Activated CD8-positive, alpha-beta memory T cell treated with anti-CD3 and anti-CD28 coated beads, Interleukin-2, amount 50 U/mL, for 1 hour (primary cell): ENCODE measurements around the gene NLRP11.
"Not testable (repeated sequence)": the region's sequence is repeated elsewhere in the genome, so short reads cannot be mapped to it uniquely, and the experiment has no call there.

ENCODE experiments used
- DNase-seq: peaks from one replicate; pipeline ENCODE4 v3.0.0-alpha.2; 2020; ENCODE audit errors: extremely low read depth

The NLRP11 gene

DNA sequence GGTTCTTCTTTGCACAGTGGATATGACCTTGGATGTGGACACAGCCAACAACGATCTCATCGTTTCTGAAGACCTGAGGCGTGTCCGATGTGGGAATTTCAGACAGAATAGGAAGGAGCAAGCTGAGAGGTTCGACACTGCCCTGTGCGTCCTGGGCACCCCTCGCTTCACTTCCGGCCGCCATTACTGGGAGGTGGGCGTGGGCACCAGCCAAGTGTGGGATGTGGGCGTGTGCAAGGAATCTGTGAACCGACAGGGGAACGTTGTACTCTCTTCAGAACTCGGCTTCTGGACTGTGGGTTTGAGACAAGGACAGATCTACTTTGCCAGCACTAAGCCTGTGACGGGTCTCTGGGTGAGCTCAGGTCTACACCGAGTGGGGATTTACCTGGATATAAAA lies 53.5 kb downstream of the NLRP11 start:
- DNase-seq, result no peak

GRCh38 chr19:55777528-55777927 lies 54.3 kb downstream of the NLRP11 start:
- no peak for DNase-seq

DNA sequence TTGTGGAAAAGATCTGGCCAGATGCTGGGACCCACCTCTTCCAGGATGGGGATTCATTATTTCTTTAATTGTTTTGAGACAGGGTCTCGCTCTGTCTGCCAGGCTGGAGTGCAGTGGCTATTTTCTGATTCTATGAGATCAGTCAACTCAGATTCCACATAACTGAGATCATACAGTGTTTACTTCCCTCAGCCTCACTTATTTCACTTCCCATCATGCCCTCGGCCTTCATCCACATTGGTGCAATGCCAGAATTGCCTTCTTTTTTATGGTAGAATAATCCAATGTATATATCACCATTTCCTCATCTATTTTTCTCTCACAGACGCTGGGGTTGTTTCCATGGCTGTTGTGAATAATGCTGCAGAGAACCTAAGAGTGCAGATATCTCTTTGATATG lies 62.2 kb downstream of the NLRP11 start:
- DNase-seq, result not testable (repeated sequence)

GRCh38 chr19:55768818-55769217 lies 63.0 kb downstream of the NLRP11 start, which contains the start of gene RFPL4AL1:
RFPL4AL1 (plus strand) TSS chr19:55769118; CDS start chr19:55771805, 2,687 bp downstream.
- not testable (repeated sequence) for DNase-seq

- DNase-seq, result no peak
These were observed 65.3 kb downstream of the NLRP11 start for GRCh38 chr19:55766466-55766865.

DNA sequence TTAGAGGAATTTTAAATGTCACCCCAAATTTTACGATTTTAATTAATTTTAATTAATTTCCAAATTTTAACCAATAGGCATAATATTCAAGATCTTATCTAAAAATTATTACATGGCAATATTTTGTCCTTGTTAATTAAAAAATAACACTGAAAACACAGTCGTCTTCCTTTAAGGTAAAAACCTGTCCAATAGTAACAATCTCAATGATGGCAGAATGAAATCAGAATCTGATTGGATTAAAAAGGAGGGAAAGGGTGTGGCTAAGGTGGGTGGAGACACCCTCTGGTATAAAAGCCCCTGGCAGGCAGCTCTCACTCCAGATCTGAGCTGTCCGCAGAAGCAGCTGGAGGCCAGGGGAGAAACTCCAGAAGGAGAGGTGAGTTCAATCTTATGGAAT lies 73.0 kb downstream of the NLRP11 start, which contains the start of gene RFPL4A:
TSS of gene RFPL4A (plus strand) at position 301 of the 400 bp plus-strand sequence. CDS start 2,704 bp downstream, outside the sequence.
- not testable (repeated sequence) for DNase-seq

DNA sequence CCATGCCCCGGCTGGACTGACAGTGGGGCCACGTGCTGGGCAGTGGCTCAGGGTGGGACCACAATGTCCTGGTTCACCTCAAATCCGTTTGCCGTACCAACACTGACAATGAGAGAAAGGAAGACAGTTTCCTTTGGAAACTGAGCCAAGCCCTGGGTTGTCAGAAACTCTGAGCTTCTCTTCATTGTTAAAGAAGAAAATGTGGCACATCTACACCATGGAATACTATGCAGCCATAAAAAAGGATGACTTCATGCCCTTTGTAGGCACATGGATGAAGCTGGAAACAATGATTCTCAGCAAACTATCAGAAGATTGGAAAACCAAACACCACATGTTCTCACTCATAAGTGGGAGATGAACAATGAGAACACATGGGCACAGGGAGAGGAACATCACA lies 75.0 kb downstream of the NLRP11 start:
- DNase-seq, result not testable (repeated sequence)

- DNase-seq, result no peak
These were observed 78.4 kb downstream of the NLRP11 start for GRCh38 chr19:55753401-55753800.

DNA sequence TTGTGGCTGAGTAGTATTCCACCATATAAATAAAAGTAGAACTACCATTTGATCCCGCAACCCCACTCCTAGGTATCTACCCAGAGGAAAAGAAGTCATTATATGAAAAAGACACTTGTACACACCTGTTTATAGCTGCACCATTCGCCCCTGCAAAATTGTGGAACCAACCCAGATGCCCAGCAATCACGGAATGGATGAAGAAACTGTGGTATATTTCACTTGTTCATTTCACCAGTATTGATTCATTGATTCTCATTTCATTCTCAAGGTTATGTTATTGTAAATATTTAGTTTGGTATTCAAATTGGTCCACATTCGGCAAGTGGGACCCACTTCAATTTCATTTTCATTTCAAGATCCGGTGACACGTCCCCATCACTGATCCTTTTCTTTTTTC lies 81.1 kb downstream of the NLRP11 start:
- DNase-seq, result no peak

- DNase-seq, result no peak
These were observed 93.5 kb downstream of the NLRP11 start, which contains the start of gene NLRP9 for GRCh38 chr19:55738302-55738701. NLRP9 (minus strand) TSS chr19:55738402; CDS start chr19:55738374, 28 bp downstream.
